K562 (cell line): ENCODE results near the gene CYBRD1.

Experiments
- AFF4 ChIP-seq: sonication (generic); formaldehyde crosslinking; IDR thresholded peaks from 2 replicates; pipeline ENCODE4 v1.8.0; 2023; ENCODE audit warnings: mild to moderate bottlenecking, missing genetic modification reagents
- GATA2 ChIP-seq: sonication (generic); formaldehyde crosslinking; IDR thresholded peaks from 2 replicates; pipeline ENCODE4 v1.4.0; 2020; ENCODE audit warnings: mild to moderate bottlenecking, missing genetic modification reagents
- JUNB ChIP-seq: fragments of 450-650 bp; formaldehyde crosslinking; conservative IDR thresholded peaks from 2 replicates; pipeline ENCODE4 v1.4.0; 2020; ENCODE audit warnings: mild to moderate bottlenecking
- MAFK ChIP-seq: IDR thresholded peaks from 2 replicates; pipeline ENCODE4 v1.6.1; 2011; ENCODE audit warnings: low read length, improper control_type of control experiment
- MTA3 ChIP-seq: fragments of 450-650 bp; formaldehyde crosslinking; IDR thresholded peaks from 2 replicates; pipeline ENCODE4 v1.6.1; 2017; ENCODE audit warnings: mild to moderate bottlenecking, borderline replicate concordance
- PCBP2 ChIP-seq: fragments of 200-400 bp; formaldehyde crosslinking; IDR thresholded peaks from 2 replicates; pipeline ENCODE4 v1.6.1; 2018; ENCODE audit warnings: low read length, low read depth, mild to moderate bottlenecking, moderate library complexity; ENCODE audit not compliant: poor library complexity, severe bottlenecking
- SPI1 ChIP-seq: IDR thresholded peaks from 2 replicates; pipeline ENCODE4 v1.6.1; 2011; ENCODE audit warnings: low read depth, low read length, control low read depth, borderline replicate concordance
- YBX1 ChIP-seq: fragments of 450-650 bp; IDR thresholded peaks from 2 replicates; pipeline ENCODE4 v1.7.1; 2016; ENCODE audit warnings: mild to moderate bottlenecking
- TF ChIP-seq, protein P1 (sequence below): fragments of 450-650 bp; IDR thresholded peaks from 2 replicates; pipeline ENCODE4 v1.6.1; 2016; ENCODE audit warnings: low read depth, mild to moderate bottlenecking, moderate library complexity

- no peak for TF ChIP-seq MAFK
- TF ChIP-seq, protein P1, sequence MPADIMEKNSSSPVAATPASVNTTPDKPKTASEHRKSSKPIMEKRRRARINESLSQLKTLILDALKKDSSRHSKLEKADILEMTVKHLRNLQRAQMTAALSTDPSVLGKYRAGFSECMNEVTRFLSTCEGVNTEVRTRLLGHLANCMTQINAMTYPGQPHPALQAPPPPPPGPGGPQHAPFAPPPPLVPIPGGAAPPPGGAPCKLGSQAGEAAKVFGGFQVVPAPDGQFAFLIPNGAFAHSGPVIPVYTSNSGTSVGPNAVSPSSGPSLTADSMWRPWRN, result no peak
- no peak for TF ChIP-seq YBX1
- TF ChIP-seq MTA3, result no peak
- no peak for TF ChIP-seq AFF4 (CRISPR knock-in tag)
- no peak for TF ChIP-seq JUNB
- TF ChIP-seq PCBP2, result no peak
- TF ChIP-seq SPI1, result no peak
- no peak for TF ChIP-seq GATA2 (CRISPR knock-in tag)
Observed at GRCh38 chr2:171520471-171520870, 1.8 kb upstream of the CYBRD1 start.
